MV-4-11 (cell line): Measurements from ENCODE around the gene LARP7.
"Not testable (repeated sequence)": the region's sequence is repeated elsewhere in the genome, so short reads cannot be mapped to it uniquely, and the experiment has no call there.

Source experiments
- DNase-seq: peaks from one replicate; lab custom pipeline; 2025; lab: John Stamatoyannopoulos, UW

LARP7 gene

DNA sequence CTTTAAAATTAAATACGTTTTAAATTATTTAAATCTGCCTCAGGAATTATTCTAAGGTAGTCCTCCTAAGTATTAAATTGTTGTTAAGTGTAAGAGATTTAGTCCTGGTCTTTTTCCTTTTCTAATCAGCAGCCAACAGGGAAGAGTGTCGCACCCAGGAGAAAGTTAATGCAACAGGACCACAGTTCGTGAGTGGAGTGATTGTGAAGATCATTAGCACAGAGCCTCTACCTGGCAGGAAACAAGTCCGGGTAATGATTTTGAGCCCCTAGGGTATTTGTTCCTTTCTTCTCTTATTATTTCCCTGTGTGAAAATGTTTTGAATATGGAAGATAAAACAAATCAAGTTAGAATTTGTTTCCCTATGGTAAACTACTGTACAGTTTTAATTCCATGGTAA is 13.4 kb downstream of the LARP7 start:
- DNase-seq, result no peak

DNA sequence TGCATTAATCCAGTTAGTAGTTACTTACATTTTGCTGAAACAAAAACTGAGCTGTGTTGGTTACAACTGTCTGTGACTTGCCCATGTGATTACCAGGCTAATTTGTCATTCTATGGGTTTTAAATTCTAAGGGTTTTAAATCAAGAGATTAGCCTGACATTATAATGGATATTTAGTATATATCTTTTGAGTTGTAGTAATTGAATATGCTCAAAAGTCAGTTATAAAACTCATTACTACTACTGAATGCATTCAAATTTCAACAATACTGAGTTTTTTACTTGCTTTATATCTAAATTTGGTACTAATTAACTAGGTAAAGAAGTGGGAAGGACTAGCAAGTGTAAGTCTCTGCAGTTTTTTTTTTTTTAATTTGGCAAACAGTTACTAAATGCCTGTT is 14.7 kb downstream of the LARP7 start:
- DNase-seq, result no peak

DNA sequence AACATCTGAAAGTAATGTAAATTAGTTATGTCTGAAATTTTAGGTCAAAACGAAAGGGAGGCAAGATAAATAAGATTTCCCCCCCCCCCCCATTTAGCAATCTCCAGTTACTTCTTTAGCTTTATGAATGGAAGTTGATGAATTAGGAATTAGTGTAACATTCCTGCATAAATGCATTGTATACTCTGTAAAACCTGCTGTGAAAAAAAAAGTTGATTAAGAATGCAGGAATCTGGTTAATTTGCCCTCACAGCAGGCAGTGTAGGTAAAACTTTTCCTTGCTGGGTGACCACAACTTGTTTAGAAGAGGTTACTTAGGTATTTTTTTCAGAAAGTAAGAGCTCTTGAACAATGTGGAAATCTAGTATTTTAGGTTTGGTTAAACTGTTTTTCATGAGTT is 15.3 kb downstream of the LARP7 start:
- no peak for DNase-seq

DNA sequence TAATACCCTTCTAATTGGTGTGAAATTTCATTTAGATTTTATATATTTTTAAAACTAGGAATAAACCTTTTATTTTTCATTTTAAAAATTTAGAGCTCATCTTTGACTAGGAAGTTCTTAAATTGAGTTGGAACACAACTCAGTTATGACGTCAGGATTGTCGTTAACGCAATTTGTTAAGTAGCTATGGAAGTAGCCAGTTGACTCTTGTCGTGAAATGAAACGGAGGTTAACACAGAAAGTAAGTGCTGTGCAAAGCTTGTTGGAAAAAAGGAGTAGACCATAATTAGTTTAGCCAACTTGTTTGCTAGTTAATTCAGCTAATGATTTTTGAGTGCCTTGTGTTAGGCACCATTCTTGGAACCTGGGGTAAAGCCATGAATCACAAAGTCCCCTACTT is 18.3 kb downstream of the LARP7 start:
- DNase-seq, result no peak

DNA sequence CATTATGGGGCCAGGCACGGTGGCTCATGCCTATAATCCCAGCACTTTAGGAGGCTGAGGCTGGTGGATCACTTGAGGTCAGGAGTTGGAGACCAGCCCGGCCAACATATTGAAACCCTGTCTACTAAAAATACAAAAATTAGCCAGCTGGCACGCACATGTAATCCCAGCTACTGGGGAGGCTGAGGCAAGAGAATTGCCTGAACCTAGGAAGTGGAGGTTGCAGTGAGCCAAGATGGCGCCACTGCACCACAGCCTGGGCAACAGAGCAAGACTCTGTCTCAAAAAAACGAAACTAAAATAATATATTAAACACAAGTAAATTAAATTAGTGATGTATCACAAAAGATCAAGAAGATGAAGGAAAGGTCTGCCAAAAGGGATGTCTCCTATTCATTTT is 19.2 kb downstream of the LARP7 start:
- not testable (repeated sequence) for DNase-seq

DNA sequence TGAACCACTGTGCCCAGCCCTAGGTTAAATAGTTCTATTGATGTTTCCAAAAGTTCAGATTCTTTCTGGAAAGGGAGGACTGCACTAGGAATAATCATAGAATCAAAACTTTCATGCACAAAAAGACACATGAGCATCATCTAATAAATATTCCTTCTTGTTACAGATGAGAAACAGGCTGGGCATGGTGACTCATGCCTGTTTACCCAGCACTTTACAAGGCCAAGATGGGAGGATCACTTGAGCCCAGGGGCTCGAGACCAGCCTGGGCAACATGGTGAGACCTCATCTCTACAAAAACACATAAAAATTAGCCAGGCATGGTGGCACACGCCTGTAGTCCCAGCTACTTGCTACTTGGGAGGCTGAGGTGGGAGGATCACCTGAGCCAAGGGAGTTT is 27.7 kb downstream of the LARP7 start:
- no peak for DNase-seq

DNA sequence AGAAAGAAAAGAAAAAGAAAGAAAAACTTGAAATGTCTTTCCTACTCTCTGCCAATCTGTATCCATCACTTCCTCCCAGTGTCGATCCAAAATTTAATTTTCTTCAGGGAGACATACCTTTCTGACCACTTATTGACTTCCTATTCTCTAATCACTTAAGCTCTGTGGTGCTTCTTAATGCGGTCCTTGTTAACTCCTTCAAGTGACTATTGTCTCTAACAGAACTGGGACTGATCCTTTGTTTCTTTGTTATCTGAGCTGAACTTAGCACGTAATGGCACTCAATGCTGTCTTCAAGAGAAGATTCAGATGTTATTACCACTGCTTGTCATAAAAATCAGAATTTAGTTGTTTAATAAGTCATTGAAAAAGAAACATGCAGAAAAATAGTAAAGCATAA is 31.2 kb downstream of the LARP7 start:
- no peak for DNase-seq

DNA sequence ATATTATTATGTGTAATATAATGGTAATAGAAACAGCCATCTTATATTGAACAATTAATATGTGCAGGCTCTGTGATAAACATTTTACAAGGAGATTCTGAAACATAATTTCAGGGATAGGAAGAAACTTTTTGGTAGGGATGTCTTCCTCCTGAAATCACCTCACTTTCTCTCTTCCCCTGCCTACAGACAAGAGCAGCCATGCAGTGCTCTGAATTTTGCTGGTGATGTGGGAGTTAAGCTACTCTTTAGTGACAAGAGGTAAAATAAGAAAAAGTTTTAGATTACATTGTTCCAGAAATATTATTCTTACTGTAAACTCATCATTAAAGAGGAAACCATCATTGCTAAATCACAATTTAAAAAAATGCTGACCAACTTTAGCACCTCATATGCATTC is 36.1 kb downstream of the LARP7 start:
- no peak for DNase-seq

DNA sequence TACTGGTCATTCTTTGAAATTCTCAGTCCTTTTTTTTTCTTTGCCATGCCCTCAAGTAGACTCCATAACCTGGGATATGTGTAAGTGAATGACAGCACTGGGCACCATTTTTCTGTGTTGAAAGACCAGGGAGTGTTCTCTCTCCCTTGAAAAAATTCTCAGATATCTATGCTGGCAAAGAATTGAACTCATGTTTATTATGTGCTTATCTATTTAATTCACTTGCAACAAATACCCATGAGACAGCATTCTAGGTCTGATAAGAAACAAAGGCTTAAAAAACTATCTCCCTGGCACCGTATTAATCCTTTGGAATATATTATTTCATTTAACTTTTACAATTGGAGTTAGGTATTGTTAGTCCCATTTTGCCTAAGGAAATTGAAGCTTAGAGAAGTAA is 36.7 kb downstream of the LARP7 start:
- DNase-seq, result no peak

DNA sequence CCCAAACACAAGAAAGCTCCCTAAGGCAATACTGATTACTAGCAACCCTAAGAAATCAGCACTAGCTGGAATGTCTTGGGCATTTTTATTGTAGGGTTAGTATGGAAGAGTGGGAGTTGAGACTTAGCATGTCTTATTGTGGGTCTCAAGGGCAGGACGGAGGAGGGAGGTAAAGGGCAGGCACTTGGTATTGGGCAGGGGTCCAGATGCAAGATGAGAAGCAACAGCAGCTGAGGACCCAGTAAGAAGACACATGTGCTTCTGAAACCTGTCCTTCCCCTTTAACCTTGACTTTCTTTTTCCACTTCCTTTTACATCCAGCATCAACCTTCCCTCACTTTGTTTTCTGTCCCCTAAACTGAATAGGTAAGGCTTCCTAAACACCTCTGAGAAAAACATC is 37.4 kb downstream of the LARP7 start:
- no peak for DNase-seq

DNA sequence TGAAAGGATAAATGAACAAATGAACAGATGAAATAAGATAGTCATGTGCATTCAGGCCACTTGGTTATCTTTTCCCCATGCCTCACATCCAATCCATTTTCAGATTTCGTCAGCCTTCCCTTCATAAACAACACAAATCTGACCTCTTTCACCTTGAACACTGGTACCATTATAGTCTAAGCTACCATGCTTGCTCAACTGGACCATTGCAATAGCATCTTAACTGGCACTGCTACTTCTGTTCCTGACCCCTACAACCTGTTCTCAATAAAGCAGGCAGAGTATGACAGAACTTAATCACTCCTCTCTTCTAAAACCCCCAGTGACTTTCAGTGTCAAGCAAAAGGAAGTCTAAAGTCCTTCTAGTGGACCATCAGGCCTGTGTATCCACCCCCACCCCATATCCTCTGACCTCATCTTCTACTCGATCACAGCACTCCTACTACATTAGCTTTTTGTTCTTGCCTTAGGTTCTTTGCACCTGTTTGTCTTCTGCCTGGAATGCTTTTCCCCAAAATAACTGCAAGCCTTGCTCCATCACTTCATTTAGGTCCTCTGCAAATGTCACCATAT is 40.7 kb downstream of the LARP7 start:
- DNase-seq, result no peak

DNA sequence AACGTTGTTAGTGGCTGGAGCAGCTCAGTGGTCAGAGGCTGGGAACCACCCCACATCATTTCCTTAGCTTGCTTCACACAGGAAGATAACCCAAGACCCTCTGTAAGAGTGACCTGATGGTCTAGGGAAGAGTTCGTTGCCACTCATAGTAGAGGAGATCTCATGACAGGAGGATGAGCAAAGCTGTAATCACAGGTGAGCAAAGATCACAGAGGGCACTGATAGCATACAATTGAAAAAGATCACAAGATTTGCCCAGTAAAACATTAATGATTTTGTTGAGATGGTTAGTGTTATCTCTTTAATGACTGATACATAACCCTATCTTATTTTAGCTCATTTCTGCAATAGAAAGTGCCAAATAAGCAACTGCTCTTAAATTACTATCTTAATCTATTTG is 44.1 kb downstream of the LARP7 start:
- no peak for DNase-seq

DNA sequence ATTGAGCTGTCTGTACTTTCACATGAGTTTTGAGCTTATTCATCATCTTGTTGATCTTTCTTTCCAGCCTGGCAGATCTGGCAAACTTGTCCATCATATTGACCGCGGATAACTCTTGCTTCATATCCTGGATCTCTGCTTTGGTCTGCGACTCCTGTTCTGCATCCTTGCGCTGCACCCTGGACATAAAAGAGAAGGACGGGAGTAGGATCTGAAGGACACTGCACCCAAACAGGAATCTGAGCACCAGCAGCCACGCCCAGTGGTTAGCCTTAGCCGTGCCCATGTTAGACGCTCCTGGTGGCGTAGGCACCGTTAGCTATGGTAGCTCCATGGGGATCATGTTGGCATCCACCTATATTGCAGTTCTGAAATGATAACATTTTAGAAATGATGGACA is 56.6 kb downstream of the LARP7 start:
- no peak for DNase-seq

DNA sequence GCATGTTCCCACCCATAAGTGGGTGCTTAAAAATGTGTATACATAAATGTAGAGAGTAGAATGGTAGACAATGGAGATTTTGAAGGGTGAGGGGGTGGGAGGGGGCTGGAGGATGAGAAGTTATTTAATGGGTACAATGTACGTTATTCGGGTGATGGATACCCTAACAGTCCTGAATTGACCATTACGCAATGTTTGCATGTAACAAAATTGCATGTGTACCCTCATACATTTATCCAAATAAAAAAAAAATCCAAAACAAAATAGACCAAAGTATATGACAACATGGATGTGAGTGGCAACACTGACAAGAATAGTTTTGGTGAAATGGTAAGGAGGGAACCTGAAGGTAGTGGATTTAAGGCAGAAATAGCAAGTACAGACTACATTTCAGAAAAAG is 63.7 kb downstream of the LARP7 start:
- DNase-seq, result no peak

DNA sequence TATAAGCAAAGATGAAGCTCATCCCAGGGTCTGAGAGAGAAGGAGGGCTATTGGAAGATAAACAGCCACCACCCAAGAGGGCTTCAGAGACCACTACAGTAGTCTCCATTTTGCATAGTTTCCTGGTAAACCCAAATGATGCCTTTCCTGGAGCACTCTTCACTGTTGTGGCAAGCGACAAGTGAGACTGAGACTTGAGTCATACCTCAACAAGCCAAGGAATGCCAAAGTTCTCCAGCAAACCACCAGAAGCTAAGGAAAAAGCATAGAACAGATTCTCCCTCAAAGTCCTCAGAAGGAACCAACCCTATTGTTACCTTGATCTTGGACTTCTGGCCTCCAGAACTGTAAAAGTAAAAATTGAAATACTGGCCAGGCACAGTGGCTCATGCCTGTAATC is 65.9 kb downstream of the LARP7 start:
- no peak for DNase-seq

DNA sequence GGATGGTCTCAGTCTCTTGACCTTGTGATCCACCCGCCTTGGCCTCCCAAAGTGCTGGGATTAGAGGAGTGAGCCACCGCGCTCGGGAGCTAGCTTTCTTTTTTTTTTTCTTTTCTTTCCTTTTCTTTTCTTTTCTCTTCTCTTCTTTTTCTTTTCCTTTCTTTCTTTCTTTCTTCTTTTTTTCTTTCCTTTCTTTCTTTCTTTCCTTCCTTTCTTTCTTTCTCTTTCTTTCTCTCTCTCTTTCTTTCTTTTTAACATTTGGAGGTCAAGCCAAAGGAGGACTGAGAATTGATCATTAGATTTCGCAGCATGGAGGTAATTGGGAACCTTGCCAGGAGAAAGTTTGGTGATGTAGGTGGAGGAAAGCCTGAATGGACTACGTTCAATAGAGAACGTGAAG is 67.4 kb downstream of the LARP7 start:
- DNase-seq, result no peak

DNA sequence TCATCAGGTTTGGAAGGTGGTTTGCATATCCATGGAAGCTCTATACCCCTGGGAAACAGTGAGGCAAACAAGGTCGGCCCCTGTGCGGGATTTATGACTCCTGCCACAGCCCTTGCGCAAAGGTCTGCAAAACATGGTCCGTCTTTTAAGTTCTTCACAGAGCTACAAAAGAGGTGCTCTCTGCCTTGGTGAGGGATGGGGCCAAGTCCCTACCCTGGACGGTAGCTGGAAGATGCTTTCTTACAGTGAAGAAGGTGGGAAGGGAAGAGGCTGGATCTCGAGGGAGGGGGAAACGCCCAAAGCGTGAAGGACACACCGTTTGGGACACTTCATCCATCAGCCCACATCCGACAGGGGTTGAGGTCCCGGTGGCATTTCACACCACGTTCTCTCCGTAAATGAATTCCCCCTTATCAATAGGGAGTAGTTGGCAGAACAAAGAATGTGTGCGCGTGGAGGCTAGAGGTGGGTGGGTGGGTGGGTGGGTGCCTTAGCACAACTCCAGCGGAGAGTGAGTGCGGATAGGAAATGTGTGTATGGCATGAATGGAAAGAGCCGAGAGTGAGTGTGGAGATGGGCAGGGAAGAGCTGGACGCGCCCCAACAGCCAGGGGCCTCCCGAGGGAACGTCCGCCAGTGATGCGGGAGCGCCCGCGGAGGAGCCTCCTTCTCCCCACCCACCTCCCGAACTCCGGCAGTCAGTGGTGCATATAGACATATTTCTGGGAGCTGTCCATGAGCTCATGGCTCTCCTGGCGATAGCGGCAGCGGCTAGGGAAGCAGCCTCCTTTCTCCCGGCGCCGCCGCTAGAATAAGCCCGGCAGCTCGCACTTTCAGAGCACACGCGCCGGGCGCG is 68.3 kb downstream of the LARP7 start:
- no peak for DNase-seq

DNA sequence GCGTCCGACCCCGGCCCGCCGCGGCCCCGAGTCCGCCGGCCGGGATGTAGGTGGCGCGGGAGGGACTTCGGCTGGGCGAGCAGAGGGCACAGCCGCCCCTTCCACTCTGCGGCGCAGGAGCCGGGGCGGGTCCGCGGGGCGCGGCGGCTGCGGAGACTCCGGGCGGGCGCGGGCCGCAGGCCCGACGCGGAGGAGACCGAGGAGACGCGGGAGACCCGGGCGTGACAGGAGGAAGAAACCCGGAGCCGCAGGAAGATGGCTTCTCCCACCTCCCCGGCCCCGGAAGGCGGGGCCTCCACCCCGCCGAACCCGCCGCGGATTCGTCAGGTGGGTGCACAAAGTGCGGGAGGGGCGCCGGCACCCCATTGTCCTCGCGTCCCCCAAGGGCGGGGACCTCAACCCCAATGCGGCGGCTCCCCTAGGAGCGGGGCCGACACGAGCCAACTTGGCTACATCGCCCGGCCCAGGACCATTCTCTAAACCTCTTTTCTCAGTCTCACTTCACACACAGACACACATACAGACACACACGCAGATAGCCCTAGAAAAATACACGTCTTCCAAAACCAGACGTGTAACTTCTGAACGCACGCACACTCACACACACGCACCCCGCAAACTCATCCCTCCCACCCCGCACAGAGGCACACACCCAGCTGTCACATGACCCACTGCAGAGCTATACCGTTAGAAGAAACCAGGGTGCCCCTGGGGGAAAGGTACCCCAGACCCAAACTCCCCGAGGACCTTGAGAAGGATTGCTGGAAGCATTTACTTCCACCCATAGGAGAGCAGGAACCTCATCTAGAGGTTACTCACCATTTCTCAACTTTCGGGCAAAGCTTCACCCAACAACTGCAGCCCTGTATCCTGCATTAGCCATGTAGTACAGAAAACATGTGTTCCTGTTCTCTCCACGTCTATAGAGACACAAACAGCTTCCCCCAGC is 69.2 kb downstream of the LARP7 start:
- not testable (repeated sequence) for DNase-seq

DNA sequence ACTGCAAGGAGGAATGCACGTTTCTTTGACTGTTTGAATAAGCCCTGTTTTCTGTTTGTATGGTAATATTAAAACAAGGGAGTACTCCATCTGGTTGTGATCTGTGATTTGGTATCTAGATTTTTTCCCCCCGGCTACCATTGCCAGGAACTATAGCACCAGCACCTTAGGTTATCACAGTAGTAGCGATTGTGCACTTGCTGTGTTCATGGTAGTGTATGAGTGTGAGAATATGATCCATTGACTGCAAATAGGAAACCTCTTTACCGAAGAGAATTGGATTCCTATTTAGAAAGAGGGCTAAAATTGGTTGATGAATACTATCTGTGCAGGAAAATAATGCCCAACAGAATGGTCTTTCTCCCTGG is 69.9 kb downstream of the LARP7 start:
- no peak for DNase-seq
